H1 (cell line): ENCODE data around the gene HNF1B.

Experiments used
- BRCA1 ChIP-seq: IDR thresholded peaks from 2 replicates; pipeline ENCODE4 v1.6.1; 2012; ENCODE audit warnings: low read depth, low read length, improper control_type of control experiment
- CHD1 ChIP-seq: IDR thresholded peaks from 2 replicates; pipeline ENCODE4 v1.6.1; 2012; ENCODE audit warnings: low read depth, low read length, improper control_type of control experiment
- CREB1 ChIP-seq: IDR thresholded peaks from 2 replicates; pipeline ENCODE4 v1.6.1; 2012; ENCODE audit warnings: inconsistent platforms
- EP300 ChIP-seq, 2 experiments: IDR thresholded peaks; 1 replicate in 1 of 2; 2 replicates in 1 of 2; pipeline ENCODE4 v1.6.1; 2011 to 2012; ENCODE audit warnings: low read depth in 2 of 2, low read length in 2 of 2, mild to moderate bottlenecking in 2 of 2, borderline replicate concordance in 1 of 2, inconsistent platforms in 1 of 2, moderate library complexity in 1 of 2
- EZH2 ChIP-seq: fragments of 200-600 bp; sonication (generic); IDR thresholded peaks from 2 replicates; pipeline ENCODE4 v1.7.1; 2012; ENCODE audit warnings: low read depth, mild to moderate bottlenecking, moderate library complexity, low read length, inconsistent platforms; ENCODE audit not compliant: severe bottlenecking
- POLR2A ChIP-seq, 2 experiments: IDR thresholded peaks; 1 replicate in 1 of 2; 2 replicates in 1 of 2; pipeline ENCODE4 v1.6.1; 2011; ENCODE audit warnings: low read depth in 2 of 2, low read length in 2 of 2, mild to moderate bottlenecking in 2 of 2; ENCODE audit errors: control extremely low read depth in 1 of 2
- POLR2AphosphoS5 ChIP-seq: IDR thresholded peaks from 2 replicates; pipeline ENCODE4 v1.6.1; 2011; ENCODE audit warnings: low read depth, low read length
- POU5F1 ChIP-seq: IDR thresholded peaks from 2 replicates; pipeline ENCODE4 v1.6.1; 2011; ENCODE audit warnings: low read depth, mild to moderate bottlenecking, low read length, moderate library complexity
- RAD21 ChIP-seq, 2 experiments: IDR thresholded peaks in 1 of 2; conservative IDR thresholded peaks in 1 of 2; 2 replicates each; pipeline ENCODE4 v1.6.1; 2011; ENCODE audit warnings: low read depth in 2 of 2, low read length in 2 of 2, improper control_type of control experiment in 1 of 2, inconsistent platforms in 1 of 2, mild to moderate bottlenecking in 1 of 2, moderate library complexity in 1 of 2
- ZNF274 ChIP-seq: IDR thresholded peaks from 2 replicates; pipeline ENCODE4 v1.7.0; 2012; ENCODE audit warnings: low read length, borderline replicate concordance; ENCODE audit errors: extremely low read depth
- TF ChIP-seq, protein P1 (sequence below), 3 experiments: IDR thresholded peaks; 1 replicate in 2 of 3; 2 replicates in 1 of 3; pipeline versions ENCODE4 v1.5.1 to v1.6.1; 2011; ENCODE audit warnings: low read length in 3 of 3, mild to moderate bottlenecking in 3 of 3, inconsistent platforms in 2 of 3, low read depth in 1 of 3, moderate library complexity in 1 of 3; ENCODE audit not compliant: insufficient read depth in 1 of 3; ENCODE audit errors: control extremely low read depth in 1 of 3
- TF ChIP-seq, protein P2 (sequence below): IDR thresholded peaks from 2 replicates; pipeline ENCODE4 v1.6.1; 2012; ENCODE audit warnings: inconsistent platforms

GRCh38 chr17:37768438-37768837 lies 23.6 kb upstream of the HNF1B start:
- TF ChIP-seq POLR2A (IDR thresholded peaks at IDR 0.05; ENCODE audit: control extremely low read depth in 1 of 2, low read depth in 2 of 2, low read length in 2 of 2) = no peak
- TF ChIP-seq POLR2AphosphoS5 = no peak
- TF ChIP-seq, protein P1, sequence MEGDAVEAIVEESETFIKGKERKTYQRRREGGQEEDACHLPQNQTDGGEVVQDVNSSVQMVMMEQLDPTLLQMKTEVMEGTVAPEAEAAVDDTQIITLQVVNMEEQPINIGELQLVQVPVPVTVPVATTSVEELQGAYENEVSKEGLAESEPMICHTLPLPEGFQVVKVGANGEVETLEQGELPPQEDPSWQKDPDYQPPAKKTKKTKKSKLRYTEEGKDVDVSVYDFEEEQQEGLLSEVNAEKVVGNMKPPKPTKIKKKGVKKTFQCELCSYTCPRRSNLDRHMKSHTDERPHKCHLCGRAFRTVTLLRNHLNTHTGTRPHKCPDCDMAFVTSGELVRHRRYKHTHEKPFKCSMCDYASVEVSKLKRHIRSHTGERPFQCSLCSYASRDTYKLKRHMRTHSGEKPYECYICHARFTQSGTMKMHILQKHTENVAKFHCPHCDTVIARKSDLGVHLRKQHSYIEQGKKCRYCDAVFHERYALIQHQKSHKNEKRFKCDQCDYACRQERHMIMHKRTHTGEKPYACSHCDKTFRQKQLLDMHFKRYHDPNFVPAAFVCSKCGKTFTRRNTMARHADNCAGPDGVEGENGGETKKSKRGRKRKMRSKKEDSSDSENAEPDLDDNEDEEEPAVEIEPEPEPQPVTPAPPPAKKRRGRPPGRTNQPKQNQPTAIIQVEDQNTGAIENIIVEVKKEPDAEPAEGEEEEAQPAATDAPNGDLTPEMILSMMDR (IDR thresholded peaks at IDR 0.05; ENCODE audit: control extremely low read depth in 1 of 3, insufficient read depth in 1 of 3, low read depth in 1 of 3, low read length in 3 of 3) = no peak
- no peak for TF ChIP-seq EZH2
- no peak for TF ChIP-seq BRCA1
- TF ChIP-seq CHD1 = no peak
- TF ChIP-seq EP300 (IDR thresholded peaks at IDR 0.05; ENCODE audit: borderline replicate concordance in 1 of 2, low read depth in 2 of 2, low read length in 2 of 2) = no peak
- TF ChIP-seq ZNF274 = no peak
- no peak for TF ChIP-seq RAD21 (IDR thresholded peaks at IDR 0.05 in 1 of 2, conservative IDR thresholded peaks at IDR 0.05 in 1 of 2; ENCODE audit: low read depth in 2 of 2, low read length in 2 of 2)
- TF ChIP-seq POU5F1 = no peak
- TF ChIP-seq, protein P2, sequence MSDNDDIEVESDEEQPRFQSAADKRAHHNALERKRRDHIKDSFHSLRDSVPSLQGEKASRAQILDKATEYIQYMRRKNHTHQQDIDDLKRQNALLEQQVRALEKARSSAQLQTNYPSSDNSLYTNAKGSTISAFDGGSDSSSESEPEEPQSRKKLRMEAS = no peak
- TF ChIP-seq CREB1 = no peak
